ENCODE measurements around the gene GSE1.
A peak's percentile ranks its signal among the peaks of the same experiment; 100 is the strongest.

The GSE1 gene

DNA sequence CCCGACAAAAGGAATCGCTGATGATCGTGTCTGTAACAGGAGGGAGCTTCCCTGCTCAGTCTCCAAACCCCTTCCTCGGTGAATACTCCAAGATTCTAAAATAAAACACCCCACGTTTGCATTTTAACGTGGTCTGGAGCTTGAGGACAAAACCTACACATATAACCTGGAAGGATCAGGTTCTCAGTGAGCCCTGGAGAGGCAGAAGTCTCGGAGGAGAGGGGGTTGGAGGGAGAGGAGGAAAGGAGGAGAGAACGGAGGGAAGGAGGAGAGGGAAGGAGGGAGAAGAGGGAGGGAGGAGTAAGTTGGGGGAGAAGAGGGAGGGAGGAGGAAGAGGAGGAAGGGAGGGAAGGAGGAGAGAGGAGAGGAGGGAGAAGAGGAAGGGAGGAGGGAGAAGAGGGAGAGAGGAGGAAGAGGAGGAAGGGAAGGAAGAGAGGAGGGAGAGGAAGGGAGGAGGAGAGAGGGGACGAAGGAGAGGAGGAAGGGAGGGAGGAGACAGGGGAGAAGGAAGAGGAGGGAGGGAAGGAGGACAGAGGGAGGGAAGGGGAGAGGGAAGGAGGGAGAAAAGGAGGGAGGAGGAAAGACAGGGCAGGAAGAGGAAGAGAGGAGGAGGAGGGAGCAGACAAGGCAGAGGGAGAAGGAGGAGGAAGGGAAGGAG is 103.0 kb downstream of the GSE1 start:
- DNase-seq (ENCODE audit: insufficient read length, low spot score): no peak
- no peak for FAIRE-seq

DNA sequence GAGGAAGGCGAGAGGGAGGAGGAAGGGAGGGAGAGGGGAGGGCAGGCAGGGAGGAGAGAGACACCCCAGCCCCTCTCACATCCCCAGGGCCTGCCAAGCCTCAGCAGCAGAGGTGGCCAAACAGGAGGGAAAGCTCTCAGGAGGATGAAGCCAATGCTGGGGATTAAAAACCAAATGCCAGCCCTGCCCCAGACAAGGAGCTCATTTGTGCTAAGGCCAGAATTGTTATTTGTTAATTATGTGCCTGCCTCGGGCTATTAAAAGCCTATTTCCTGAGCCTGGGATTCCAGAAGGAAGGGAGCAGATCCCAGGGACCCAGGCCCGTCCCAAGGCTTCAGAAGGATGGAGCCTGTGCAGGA is 103.5 kb downstream of the GSE1 start:
- FAIRE-seq: no peak
- no peak for DNase-seq (ENCODE audit: insufficient read length, low spot score)

DNA sequence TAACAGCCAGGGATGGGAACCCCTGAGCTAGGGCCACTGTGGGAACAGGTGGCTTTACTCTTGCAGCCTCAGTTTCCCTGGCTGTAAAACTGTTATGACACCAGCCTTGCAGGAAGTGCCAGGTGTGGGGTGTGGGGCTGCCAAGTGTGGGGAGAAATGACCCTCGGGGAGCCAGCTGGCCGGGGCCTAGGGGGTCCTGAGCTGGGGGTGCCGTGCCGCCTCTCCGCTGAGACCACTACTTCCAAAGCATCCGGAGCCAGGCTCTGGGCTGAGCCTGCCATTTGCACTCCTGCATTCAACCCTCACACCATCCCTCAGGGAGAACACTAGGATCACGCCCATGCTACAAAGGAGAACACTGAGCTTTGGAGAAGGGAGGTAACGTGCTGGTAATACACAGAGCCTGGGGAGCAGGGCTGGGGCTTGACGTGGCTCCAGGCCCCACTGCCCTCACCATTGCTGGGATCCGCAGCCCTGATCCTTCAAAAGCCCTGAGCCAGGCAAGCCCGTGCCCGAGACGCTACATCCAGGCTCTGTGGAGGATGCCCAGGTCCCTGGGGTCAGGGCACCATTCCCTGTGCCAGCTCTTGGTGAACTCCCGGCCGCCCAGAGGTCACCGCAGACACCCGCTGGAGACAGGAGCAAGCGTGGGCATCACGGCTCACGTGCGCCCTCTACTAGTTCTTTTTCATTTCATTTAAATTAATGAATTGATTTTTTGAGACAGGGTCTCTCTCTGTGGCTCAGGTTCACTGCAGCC is 104.5 kb downstream of the GSE1 start:
- DNase-seq (ENCODE audit: insufficient read length, low spot score) (peak; percentile 84), FAIRE-seq (no peak)

DNA sequence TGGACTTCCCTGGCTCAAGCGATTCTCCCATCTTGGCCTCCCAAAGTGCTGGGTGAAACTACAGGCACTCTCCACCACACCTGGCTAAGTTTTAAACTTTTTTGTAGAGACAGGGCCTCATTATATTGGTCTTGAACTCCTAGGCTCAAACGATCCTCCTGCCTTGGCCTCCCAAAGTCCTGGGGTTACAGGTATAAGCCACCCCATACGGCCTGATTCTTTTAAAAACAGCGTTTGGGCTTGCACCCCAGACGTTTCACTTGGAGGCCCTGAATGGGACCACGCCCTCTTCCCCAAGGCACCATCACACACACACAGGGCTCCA is 105.0 kb downstream of the GSE1 start:
- DNase-seq (ENCODE audit: insufficient read length, low spot score) (no peak), FAIRE-seq (no peak)

DNA sequence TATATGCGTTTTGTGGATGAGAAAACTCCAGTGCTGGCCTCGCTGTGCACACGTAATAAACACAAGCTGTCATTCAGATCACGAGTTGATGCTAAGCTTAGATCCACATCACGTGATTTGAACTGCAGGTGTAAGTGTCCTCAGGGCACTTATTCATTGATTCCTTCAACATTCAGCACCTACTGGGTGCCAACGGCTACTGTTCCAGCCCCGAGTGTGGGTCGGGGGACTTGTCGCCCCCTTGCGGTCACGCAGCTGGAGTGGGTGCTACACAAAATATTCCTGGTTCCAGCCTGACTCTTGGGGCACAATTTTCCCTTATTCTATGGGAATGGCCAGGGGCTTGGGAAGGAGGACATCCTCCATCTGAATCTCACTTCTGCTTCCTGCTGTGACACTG is 105.6 kb downstream of the GSE1 start:
- DNase-seq (ENCODE audit: insufficient read length, low spot score) (no peak), FAIRE-seq (no peak)

DNA sequence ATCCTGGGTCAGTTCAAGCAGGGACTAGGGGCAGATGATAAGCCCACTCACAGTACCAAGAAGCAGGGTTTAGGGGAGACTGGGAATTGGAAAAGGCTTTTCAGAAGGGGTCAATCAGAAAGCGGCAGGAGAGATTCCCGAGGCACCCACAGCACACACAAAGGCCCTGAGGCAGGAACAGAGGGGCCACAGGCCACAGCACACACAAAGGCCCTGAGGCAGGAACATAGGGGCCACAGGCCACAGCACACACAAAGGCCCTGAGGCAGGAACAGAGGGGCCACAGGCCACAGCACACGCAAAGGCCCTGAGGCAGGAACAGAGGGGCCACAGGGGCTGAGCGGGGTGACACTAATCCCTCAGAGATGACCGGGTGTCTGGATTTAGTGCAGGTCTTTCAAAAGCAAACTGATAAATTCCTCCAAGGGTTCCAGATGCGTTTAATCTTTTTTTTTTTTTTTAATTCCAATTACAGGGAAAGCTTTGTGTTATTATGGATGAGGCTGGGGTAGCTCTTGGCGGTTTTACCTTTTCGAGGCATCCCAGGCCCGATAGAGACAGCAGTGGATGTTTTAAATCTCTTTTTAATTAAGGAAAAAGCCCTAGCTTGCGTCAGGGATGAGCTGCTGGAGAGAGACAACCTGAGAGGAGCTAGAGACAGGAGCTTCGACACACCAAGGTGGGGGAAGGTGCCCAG is 106.6 kb downstream of the GSE1 start:
- no peak for FAIRE-seq
- no peak for DNase-seq (ENCODE audit: insufficient read length, low spot score)

DNA sequence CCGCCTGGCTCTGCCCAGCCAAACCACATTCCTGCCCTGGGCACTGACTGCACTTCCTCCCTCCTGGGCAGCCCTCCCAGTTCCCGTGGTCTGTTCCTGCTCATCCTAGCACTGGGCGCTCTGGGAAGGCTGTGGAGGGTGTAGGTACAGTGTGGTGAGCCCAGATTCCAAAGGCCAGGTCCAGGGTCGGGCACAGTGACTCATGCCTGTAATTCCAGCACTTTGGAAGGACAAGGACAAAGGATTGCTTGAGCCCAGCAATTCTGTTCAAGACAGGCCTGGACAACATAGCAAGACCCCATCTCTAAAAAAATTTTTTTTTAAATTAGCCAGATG is 107.1 kb downstream of the GSE1 start:
- FAIRE-seq (no peak), DNase-seq (ENCODE audit: insufficient read length, low spot score) (no peak)

DNA sequence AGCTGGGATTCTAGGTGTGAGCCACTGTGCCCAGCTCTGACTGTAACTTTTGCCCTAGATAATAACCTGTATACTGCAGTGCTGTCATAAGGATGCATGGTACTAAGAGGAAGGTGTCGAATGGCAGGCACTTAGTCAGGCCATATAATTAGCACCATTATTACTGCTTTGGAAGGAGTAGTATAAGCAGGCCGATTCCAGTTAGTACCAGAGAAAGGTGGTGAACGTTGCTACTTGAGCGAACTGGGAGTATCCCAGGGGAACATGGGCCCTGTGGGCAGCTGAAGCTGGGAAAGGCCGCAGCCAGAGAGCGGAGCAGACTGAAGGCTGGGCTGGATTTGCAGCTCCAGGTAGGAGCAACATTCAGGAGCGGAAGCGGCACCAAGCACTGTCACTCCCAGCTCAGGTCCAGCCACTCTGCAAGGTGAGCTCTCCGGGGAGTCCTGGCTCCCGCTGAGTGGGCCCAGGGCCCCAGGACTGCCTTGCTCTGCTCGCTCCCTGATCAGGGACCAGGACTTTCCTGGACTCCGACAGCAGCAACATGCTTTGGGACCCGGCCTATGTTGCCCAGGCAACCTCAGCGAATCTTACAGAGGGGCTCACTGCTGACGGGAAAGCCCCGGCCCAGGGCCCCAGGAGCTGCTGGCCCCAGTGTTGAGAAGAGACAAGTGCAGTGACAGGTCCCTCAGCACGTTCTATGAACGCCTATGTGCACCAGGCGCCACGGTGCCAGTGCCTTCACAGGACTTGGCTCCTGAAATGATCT is 109.2 kb downstream of the GSE1 start:
- DNase-seq (ENCODE audit: insufficient read length, low spot score): no peak
- FAIRE-seq: no peak

DNA sequence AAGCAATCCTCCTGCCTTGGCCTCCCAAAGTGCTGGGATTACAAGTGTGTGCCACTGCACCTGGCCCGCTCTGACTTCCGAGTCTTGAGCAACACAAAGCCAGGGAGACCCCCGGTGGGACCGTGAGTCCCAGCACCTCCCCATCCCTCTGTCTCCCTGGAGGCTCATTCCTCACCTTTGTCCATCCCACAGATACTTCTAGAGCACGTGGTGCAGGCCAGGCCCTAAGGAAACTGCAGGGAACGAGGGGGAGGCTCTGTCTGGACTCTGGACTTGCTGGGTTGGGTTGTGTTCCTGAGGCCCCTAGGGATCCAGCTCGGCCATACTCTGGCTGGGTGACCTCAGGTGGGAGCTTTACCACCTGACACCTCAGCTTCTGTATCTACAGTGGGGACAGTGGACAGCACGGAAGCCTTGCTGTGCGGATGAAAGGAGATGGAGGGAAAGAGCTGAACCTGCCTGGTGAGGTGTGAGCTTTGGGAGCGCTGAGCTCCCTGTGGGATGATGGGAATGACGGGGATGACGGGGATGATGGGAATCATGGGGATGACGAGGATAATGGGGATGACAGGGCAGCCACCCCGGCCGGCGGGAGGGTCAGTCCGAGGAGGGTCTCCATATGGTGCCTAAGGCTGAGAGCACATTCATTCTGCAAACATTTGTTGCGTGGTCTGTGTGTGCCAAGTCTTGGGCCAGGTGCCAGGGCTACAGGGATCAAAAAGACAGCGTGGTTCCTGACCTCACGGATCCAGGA is 111.2 kb downstream of the GSE1 start:
- no peak for DNase-seq (ENCODE audit: insufficient read length, low spot score)
- FAIRE-seq: no peak

DNA sequence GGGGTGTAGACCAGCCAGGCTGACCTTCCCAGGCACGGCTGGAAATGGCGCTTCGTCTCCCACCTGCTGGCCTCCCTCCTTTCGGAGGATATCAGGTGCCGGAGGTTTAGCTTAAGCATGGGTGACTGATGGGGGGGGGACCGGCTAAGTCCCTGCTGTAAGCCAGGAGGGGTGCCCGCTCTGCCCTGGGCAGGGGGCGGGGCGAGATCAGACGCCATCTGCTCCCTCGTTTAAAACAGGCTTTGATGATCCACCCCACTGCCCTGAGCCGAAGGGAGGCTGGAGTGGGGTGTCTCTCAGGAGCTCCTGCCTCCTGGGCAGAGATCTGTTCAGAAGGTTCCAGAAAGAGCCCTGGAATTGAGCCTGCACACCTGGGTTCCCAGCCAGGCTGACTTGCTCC is 111.8 kb downstream of the GSE1 start:
- DNase-seq (ENCODE audit: insufficient read length, low spot score): no peak
- FAIRE-seq: no peak
